ENCODE measurements around the gene LILRB5. TPM values are rescaled to one million over a fixed set of nuclear protein-coding genes. Genes with fewer than 3 reads are reported as not detected.
"Not testable (repeated sequence)": the region's sequence is repeated elsewhere in the genome, so short reads cannot be mapped to it uniquely, and the experiment has no call there.

The LILRB5 gene
- total RNA-seq, 1 donor from 2014 or later = not detected

GRCh38 chr19:54282686-54283470, 25.8 kb upstream of the LILRB5 start:
- H3K27ac Mint-ChIP-seq (ENCODE audit: unreplicated experiment) = no peak overlapping the region
- H3K4me3 Mint-ChIP-seq = no peak overlapping the region
- H3K27me3 Mint-ChIP-seq (ENCODE audit: low read depth) = peaks cover 55% of the 10 kb centered on the region
- no peaks in the 10 kb centered on the region for H3K4me1 Mint-ChIP-seq
- no peak for DNase-seq (ENCODE audit: low read depth, low spot score)
- H3K36me3 Mint-ChIP-seq (ENCODE audit: low read depth) = no peaks in the 10 kb centered on the region
- TF ChIP-seq, protein P1, sequence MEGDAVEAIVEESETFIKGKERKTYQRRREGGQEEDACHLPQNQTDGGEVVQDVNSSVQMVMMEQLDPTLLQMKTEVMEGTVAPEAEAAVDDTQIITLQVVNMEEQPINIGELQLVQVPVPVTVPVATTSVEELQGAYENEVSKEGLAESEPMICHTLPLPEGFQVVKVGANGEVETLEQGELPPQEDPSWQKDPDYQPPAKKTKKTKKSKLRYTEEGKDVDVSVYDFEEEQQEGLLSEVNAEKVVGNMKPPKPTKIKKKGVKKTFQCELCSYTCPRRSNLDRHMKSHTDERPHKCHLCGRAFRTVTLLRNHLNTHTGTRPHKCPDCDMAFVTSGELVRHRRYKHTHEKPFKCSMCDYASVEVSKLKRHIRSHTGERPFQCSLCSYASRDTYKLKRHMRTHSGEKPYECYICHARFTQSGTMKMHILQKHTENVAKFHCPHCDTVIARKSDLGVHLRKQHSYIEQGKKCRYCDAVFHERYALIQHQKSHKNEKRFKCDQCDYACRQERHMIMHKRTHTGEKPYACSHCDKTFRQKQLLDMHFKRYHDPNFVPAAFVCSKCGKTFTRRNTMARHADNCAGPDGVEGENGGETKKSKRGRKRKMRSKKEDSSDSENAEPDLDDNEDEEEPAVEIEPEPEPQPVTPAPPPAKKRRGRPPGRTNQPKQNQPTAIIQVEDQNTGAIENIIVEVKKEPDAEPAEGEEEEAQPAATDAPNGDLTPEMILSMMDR (conservative IDR thresholded peaks at IDR 0.05) = no peak
- no peaks in the 10 kb centered on the region for H3K9me3 Mint-ChIP-seq

GRCh38 chr19:54281729-54282075, 24.6 kb upstream of the LILRB5 start:
- H3K27ac Mint-ChIP-seq (ENCODE audit: unreplicated experiment); H3K36me3 Mint-ChIP-seq (ENCODE audit: low read depth); H3K4me1 Mint-ChIP-seq; H3K9me3 Mint-ChIP-seq; H3K4me3 Mint-ChIP-seq; DNase-seq (ENCODE audit: low read depth, low spot score): not testable (repeated sequence)
- peaks cover 43% of the 10 kb centered on the region for H3K27me3 Mint-ChIP-seq (ENCODE audit: low read depth)

DNA sequence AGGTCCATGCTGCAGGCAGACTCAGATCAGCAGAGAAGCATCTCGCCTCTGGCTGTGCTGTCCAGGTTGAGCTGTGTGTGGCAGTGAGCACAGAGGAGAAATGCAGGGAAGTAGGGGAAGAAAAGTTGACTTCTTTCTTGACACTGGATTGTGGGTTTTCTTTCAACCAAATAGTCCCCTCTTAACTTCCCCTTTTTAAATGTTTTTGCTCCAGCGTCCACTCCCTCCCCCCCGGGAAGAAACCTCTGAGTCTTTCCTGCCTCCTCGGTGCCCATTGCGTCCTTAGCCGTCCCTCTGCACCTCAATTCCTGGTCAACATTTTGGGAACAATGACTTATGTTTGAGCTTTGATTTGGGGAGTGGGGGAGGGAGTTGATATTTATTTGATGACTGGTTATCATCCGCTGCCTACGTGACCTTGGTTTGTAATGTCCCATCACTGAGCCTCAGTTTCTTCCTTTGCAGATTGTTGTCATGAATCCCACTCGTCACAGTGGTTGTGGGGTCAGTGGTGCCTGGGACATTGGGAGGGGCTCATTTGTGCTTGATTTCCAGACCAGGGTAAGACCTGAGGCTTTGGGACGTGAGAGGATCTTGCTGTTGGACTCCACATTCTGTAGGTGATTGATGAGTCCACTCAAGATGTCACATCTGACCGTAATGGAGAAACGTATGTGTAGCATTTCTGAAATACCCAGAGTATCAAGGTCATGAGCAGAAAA, 24.1 kb upstream of the LILRB5 start, which contains the start of gene LILRB2:
TSS of gene LILRB2 (minus strand) at position 104 of the 722 bp plus-strand sequence. CDS start 614 bp downstream, outside the sequence.
- Mint-ChIP-seq H3K9me3 (no peaks in the 10 kb centered on the region), H3K27me3 (ENCODE audit: low read depth) (peaks cover 45% of the 10 kb centered on the region), H3K36me3 (ENCODE audit: low read depth) (no peaks in the 10 kb centered on the region)

DNA sequence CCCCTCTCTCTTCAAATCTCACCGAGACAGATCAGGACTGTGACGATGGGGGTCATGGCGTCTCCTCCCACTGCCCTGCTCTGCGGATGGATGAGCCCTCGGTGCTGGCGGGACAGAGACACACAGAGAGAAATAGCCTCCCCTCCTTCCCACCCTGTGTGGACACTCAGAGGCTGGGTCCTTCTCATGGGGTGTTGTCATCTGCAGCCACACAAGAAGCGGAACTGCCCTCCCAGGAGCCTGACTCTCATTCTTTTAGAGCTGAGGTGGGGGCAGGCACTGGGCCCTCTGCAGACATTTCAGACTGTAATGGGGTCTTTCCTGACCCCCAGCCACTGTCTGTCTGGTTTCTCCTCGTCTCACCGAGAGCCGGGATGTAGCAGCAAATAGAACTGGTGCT, 23.4 kb upstream of the LILRB5 start:
- not testable (repeated sequence) for H3K36me3 Mint-ChIP-seq (ENCODE audit: low read depth); DNase-seq (ENCODE audit: low read depth, low spot score); H3K27ac Mint-ChIP-seq (ENCODE audit: unreplicated experiment); H3K9me3 Mint-ChIP-seq; H3K4me1 Mint-ChIP-seq; H3K4me3 Mint-ChIP-seq
- peaks cover 45% of the 10 kb centered on the region for H3K27me3 Mint-ChIP-seq (ENCODE audit: low read depth)

More for the DNA sequence above, 24.1 kb upstream of the LILRB5 start, which contains the start of gene LILRB2:
- TF ChIP-seq, protein P1 (conservative IDR thresholded peaks at IDR 0.05) = no peak
- Mint-ChIP-seq H3K4me3 (no peak within 1 kb of the TSS), H3K4me1 (no peaks in the 10 kb centered on the region), H3K27ac (ENCODE audit: unreplicated experiment) (no peak within 1 kb of the TSS)
- DNase-seq (ENCODE audit: low read depth, low spot score) = no peak

- DNase-seq (ENCODE audit: low read depth, low spot score); H3K4me3 Mint-ChIP-seq; H3K27ac Mint-ChIP-seq (ENCODE audit: unreplicated experiment); H3K36me3 Mint-ChIP-seq (ENCODE audit: low read depth); H3K4me1 Mint-ChIP-seq; H3K9me3 Mint-ChIP-seq: not testable (repeated sequence)
- peaks cover 45% of the 10 kb centered on the region for H3K27me3 Mint-ChIP-seq (ENCODE audit: low read depth)
Observed at GRCh38 chr19:54280025-54280424, 23.0 kb upstream of the LILRB5 start.

GRCh38 chr19:54279406-54279962, 22.4 kb upstream of the LILRB5 start:
- H3K27me3 Mint-ChIP-seq (ENCODE audit: low read depth) = peaks cover 40% of the 10 kb centered on the region

DNA sequence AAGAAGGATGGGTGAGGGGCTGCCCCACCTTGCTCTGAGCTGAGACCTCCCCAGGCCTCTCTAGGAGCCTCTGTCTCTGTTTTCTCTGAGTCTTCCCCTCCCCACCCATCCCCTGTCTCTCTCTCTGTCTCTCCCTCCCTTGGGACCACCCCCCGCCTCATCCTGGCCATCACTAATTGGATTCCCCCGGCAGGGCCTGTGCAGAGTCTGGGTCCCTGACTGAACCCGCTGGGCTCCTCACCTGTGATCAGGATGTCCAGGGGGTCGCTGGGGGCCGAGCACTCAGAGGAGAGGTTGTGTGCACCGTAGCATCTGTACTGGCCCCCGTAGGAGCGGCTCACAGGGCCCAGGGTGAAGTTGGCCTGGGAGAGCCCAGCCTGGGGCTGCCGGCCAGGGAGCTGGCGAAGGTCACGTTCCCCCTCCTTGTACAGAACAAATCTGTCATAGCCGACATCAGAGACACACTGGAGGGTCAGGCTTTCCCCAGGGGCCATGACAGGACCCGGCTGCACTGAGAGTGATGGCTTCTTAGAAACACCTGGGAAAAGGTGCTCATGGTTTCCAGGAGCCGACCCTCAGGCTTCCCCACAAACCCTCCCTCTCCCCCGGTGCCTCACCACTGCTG, 21.6 kb upstream of the LILRB5 start:
- H3K9me3 Mint-ChIP-seq; DNase-seq (ENCODE audit: low read depth, low spot score); H3K36me3 Mint-ChIP-seq (ENCODE audit: low read depth); H3K4me3 Mint-ChIP-seq; H3K4me1 Mint-ChIP-seq; H3K27ac Mint-ChIP-seq (ENCODE audit: unreplicated experiment): not testable (repeated sequence)
- H3K27me3 Mint-ChIP-seq (ENCODE audit: low read depth) = peaks cover 42% of the 10 kb centered on the region

More at GRCh38 chr19:54279406-54279962, 22.4 kb upstream of the LILRB5 start:
- H3K4me3 Mint-ChIP-seq = no peak overlapping the region
- no peak overlapping the region for H3K27ac Mint-ChIP-seq (ENCODE audit: unreplicated experiment)
- H3K4me1 Mint-ChIP-seq = no peaks in the 10 kb centered on the region
- TF ChIP-seq, protein P1 (conservative IDR thresholded peaks at IDR 0.05) = no peak
- H3K36me3 Mint-ChIP-seq (ENCODE audit: low read depth) = no peaks in the 10 kb centered on the region
- no peak for DNase-seq (ENCODE audit: low read depth, low spot score)
- H3K9me3 Mint-ChIP-seq = no peaks in the 10 kb centered on the region

GRCh38 chr19:54278056-54278455, 21.0 kb upstream of the LILRB5 start:
- H3K4me1 Mint-ChIP-seq; H3K27ac Mint-ChIP-seq (ENCODE audit: unreplicated experiment); DNase-seq (ENCODE audit: low read depth, low spot score); H3K9me3 Mint-ChIP-seq; H3K4me3 Mint-ChIP-seq; H3K36me3 Mint-ChIP-seq (ENCODE audit: low read depth): not testable (repeated sequence)
- H3K27me3 Mint-ChIP-seq (ENCODE audit: low read depth) = peaks cover 44% of the 10 kb centered on the region

DNA sequence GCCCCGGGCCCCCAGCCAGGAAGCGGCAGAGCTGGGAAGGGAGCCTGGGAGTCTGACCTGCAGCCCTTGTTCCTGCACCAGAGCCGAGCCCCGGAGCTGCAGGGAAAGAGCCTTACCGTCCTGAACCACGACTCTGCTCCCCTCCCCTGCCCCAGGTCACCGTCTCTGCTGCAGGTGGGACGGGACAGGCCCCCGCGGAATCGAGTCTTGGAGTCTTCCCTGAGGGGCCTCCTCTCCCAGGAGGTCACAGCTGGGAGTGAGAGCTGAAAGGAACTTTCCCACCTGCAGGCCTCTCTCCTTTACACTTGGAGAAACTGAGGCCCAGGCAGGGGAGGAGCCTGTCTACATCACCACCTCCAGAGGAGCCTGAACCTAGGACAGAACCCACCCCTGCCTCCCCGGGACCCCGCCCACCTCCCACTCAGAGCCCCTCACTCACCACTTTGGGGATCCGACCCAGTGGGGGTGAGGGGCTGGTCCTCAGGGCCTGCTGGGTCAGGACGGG, 20.1 kb upstream of the LILRB5 start:
- not testable (repeated sequence) for H3K27ac Mint-ChIP-seq (ENCODE audit: unreplicated experiment); H3K36me3 Mint-ChIP-seq (ENCODE audit: low read depth); H3K4me3 Mint-ChIP-seq; H3K4me1 Mint-ChIP-seq; DNase-seq (ENCODE audit: low read depth, low spot score); H3K9me3 Mint-ChIP-seq
- peaks cover 44% of the 10 kb centered on the region for H3K27me3 Mint-ChIP-seq (ENCODE audit: low read depth)
